Hepatocyte (in vitro differentiated cells): Measurements from ENCODE around the gene DEDD. TPM values are rescaled to one million over a fixed set of nuclear protein-coding genes. Genes with fewer than 3 reads are reported as not detected.
A peak's percentile ranks its signal among the peaks of the same experiment; 100 is the strongest.

Experiments
- DNase-seq: peaks from one replicate; pipeline ENCODE4 v3.0.0-alpha.2; 2016; ENCODE audit warnings: low spot score
- H2AFZ ChIP-seq: fragments of 200-600 bp; sonication (generic); 2 replicates; pipeline ENCODE4 v1.6.0; 2016; ENCODE audit warnings: antibody characterized with exemption, mild to moderate bottlenecking
- H3K27ac ChIP-seq: fragments of 200-600 bp; sonication (generic); 2 replicates; pipeline ENCODE4 v1.5.1; 2016; ENCODE audit warnings: mild to moderate bottlenecking
- H3K27me3 ChIP-seq: fragments of 200-600 bp; sonication (generic); 2 replicates; pipeline ENCODE4 v1.6.1; 2016
- H3K36me3 ChIP-seq: fragments of 200-600 bp; sonication (generic); replicated peaks from 2 replicates; pipeline ENCODE4 v1.5.1; 2016; ENCODE audit warnings: low read depth; ENCODE audit not compliant: insufficient read depth
- H3K4me1 ChIP-seq: fragments of 200-600 bp; sonication (generic); 2 replicates; pipeline ENCODE4 v1.5.1; 2016; ENCODE audit warnings: mild to moderate bottlenecking, moderate library complexity; ENCODE audit not compliant: insufficient read depth
- H3K4me2 ChIP-seq: fragments of 200-600 bp; sonication (generic); 2 replicates; pipeline ENCODE4 v1.6.0; 2016
- H3K4me3 ChIP-seq: fragments of 200-600 bp; sonication (generic); 2 replicates; pipeline ENCODE4 v1.5.1; 2016; ENCODE audit warnings: mild to moderate bottlenecking
- H3K79me2 ChIP-seq: fragments of 200-600 bp; sonication (generic); 2 replicates; pipeline ENCODE4 v1.6.0; 2017; ENCODE audit warnings: mild to moderate bottlenecking
- H3K9me2 ChIP-seq: fragments of 200-600 bp; sonication (generic); replicated peaks from 2 replicates; pipeline ENCODE4 v1.6.0; 2017; ENCODE audit warnings: mild to moderate bottlenecking; ENCODE audit not compliant: insufficient read depth
- H3K9me3 ChIP-seq: fragments of 200-600 bp; sonication (generic); 2 replicates; pipeline ENCODE4 v1.5.1; 2016; ENCODE audit warnings: low read depth, mild to moderate bottlenecking
- H4K20me1 ChIP-seq: fragments of 200-600 bp; sonication (generic); 2 replicates; pipeline ENCODE4 v1.6.0; 2016; ENCODE audit warnings: mild to moderate bottlenecking; ENCODE audit not compliant: insufficient read depth, poor library complexity, severe bottlenecking
- CTCF ChIP-seq: fragments of 200-600 bp; sonication (generic); IDR thresholded peaks from 2 replicates; pipeline ENCODE4 v1.5.1; 2016; ENCODE audit warnings: antibody characterized with exemption, mild to moderate bottlenecking; ENCODE audit not compliant: poor library complexity
- EZH2 ChIP-seq: fragments of 200-600 bp; sonication (generic); IDR thresholded peaks from 2 replicates; pipeline ENCODE4 v1.6.1; 2016; ENCODE audit warnings: antibody characterized with exemption, mild to moderate bottlenecking, borderline replicate concordance
- EZH2phosphoT487 ChIP-seq: fragments of 200-600 bp; sonication (generic); IDR thresholded peaks from one replicate; pipeline ENCODE4 v1.6.1; 2018; ENCODE audit warnings: antibody characterized with exemption, mild to moderate bottlenecking, low read depth, moderate library complexity; ENCODE audit not compliant: unreplicated experiment, severe bottlenecking
- WGBS: methylation state at CpG from one replicate; pipeline ENCODE4 v1.1.6; 2016; ENCODE audit warnings: low lambda C conversion rate; ENCODE audit errors: missing lambda C conversion rate; 5-methylcytosine and 5-hydroxymethylcytosine counted together
- polyA plus RNA-seq: library from polyadenylated mRNA; unstranded; fragments of >200 nt; fragmentation: Nextera tagmentation; extraction: Ambion mirVana; gene quantifications from 2 replicates; pipeline ENCODE4 v1.2.1, GENCODE V29; 2016
- total RNA-seq: library from RNA; depleted of rRNA; stranded (reverse); fragments of >200 nt; gene quantifications from 2 replicates; pipeline ENCODE4 v1.2.3, GENCODE V29; 2014

The DEDD gene
- total and polyA plus RNA-seq, 2 experiments from 2014 or later = 21.8 to 27.1 TPM

- Histone ChIP-seq H3K9me3 (no peaks in the 10 kb centered on the region), H2AFZ (no peak overlapping the region), H3K27ac (no peak overlapping the region), H3K4me2 (no peak overlapping the region), H3K79me2 (peaks cover 2% of the 10 kb centered on the region), H4K20me1 (no peaks in the 10 kb centered on the region), H3K27me3 (no peaks in the 10 kb centered on the region), H3K4me3 (no peak overlapping the region), H3K4me1 (peaks cover 35% of the 10 kb centered on the region), H3K9me2 (no peaks in the 10 kb centered on the region), H3K36me3 (no peaks in the 10 kb centered on the region)
- 77% methylated on average over 5 of the region's 5 CpGs for WGBS
- no peak for TF ChIP-seq EZH2phosphoT487
- TF ChIP-seq EZH2 = no peak
- TF ChIP-seq CTCF = no peak
- no peak for DNase-seq
Measured at GRCh38 chr1:161081519-161081918, 50.9 kb downstream of the DEDD start.

GRCh38 chr1:161080441-161081405 lies 51.7 kb downstream of the DEDD start:
- H3K4me3 ChIP-seq = no peak overlapping the region
- no peaks in the 10 kb centered on the region for H3K79me2 ChIP-seq
- H4K20me1 ChIP-seq = no peaks in the 10 kb centered on the region
- WGBS = 57% methylated on average over 5 of the region's 5 CpGs
- TF ChIP-seq CTCF = no peak
- no peak for TF ChIP-seq EZH2phosphoT487
- no peak for TF ChIP-seq EZH2
- peaks cover 34% of the 10 kb centered on the region for H3K4me1 ChIP-seq
- no peaks in the 10 kb centered on the region for H3K36me3 ChIP-seq
- H3K27ac ChIP-seq = peak overlapping the region; percentile 20
- H2AFZ ChIP-seq = no peak overlapping the region
- DNase-seq = no peak
- H3K4me2 ChIP-seq = no peak overlapping the region
- no peaks in the 10 kb centered on the region for H3K9me3 ChIP-seq
- no peaks in the 10 kb centered on the region for H3K27me3 ChIP-seq
- no peaks in the 10 kb centered on the region for H3K9me2 ChIP-seq

- H3K4me2 ChIP-seq = no peak overlapping the region
- DNase-seq = no peak
- TF ChIP-seq EZH2phosphoT487 = no peak
- TF ChIP-seq CTCF = no peak
- no peak for TF ChIP-seq EZH2
- peaks cover 22% of the 10 kb centered on the region for H3K4me1 ChIP-seq
- H3K36me3 ChIP-seq = no peaks in the 10 kb centered on the region
- H3K4me3 ChIP-seq = no peak overlapping the region
- 94% methylated on average over 41 of the region's 41 CpGs for WGBS
- no peaks in the 10 kb centered on the region for H3K9me2 ChIP-seq
- H3K79me2 ChIP-seq = no peaks in the 10 kb centered on the region
- H4K20me1 ChIP-seq = no peaks in the 10 kb centered on the region
- H3K27ac ChIP-seq = no peak overlapping the region
- H3K9me3 ChIP-seq = no peaks in the 10 kb centered on the region
- H3K27me3 ChIP-seq = no peaks in the 10 kb centered on the region
- no peak overlapping the region for H2AFZ ChIP-seq
Measured at GRCh38 chr1:161079436-161080110, 52.9 kb downstream of the DEDD start.
